ENCODE data around the gene ITGA5.

- TF ChIP-seq CTCF (IDR thresholded peaks at IDR 0.05 in 8 of 11, conservative IDR thresholded peaks at IDR 0.05 in 3 of 11), result no peak
- TF ChIP-seq POLR2AphosphoS5 (IDR thresholded peaks at IDR 0.05), result no peak
These were observed 4.7 kb upstream of the ITGA5 start for GRCh38 chr12:54423816-54424150.

Data from spleen (tissue), 7 donors.